Activated gamma-delta T cell (primary cell): Measurements from ENCODE around the gene POLRMT.
A peak's percentile ranks its signal among the peaks of the same experiment; 100 is the strongest.
"Not testable (repeated sequence)": the region's sequence is repeated elsewhere in the genome, so short reads cannot be mapped to it uniquely, and the experiment has no call there.

Experiments
- DNase-seq: peaks from one replicate; lab custom pipeline; 2025; lab: John Stamatoyannopoulos, UW
- total RNA-seq, 2 donors: gene quantifications; one replicate each; lab custom pipeline; 2026; lab: John Stamatoyannopoulos, UW

POLRMT gene
- 87.3 to 99.6 reads per million in 2 donors for total RNA-seq

GRCh38 chr19:633068-633785 is at the start of gene POLRMT:
Gene POLRMT (minus strand): TSS chr19:633537. CDS start chr19:633512, 25 bp downstream.
- DNase-seq = peak; percentile 91

GRCh38 chr19:682678-683320 is 49.5 kb upstream of the POLRMT start:
- no peak for DNase-seq

GRCh38 chr19:681029-682019 is 48.0 kb upstream of the POLRMT start:
- DNase-seq = peak; percentile 69

GRCh38 chr19:680287-681028 is 47.1 kb upstream of the POLRMT start:
- DNase-seq = peak; percentile 100

GRCh38 chr19:679418-680286 is 46.3 kb upstream of the POLRMT start:
- DNase-seq = no peak

- no peak for DNase-seq
Observed at GRCh38 chr19:678791-679388, 45.6 kb upstream of the POLRMT start.

GRCh38 chr19:677601-678436 is 44.5 kb upstream of the POLRMT start:
- DNase-seq = no peak

GRCh38 chr19:677201-677600 is 43.9 kb upstream of the POLRMT start:
- no peak for DNase-seq

- DNase-seq = no peak
Observed at GRCh38 chr19:676339-677105, 43.2 kb upstream of the POLRMT start, which contains the start of gene FSTL3. Gene FSTL3 (plus strand): TSS chr19:676392. CDS start chr19:676424, 32 bp downstream.

GRCh38 chr19:676007-676338 is 42.6 kb upstream of the POLRMT start:
- no peak for DNase-seq

GRCh38 chr19:674282-675151 is 41.2 kb upstream of the POLRMT start:
- no peak for DNase-seq

GRCh38 chr19:670609-671075 is 37.3 kb upstream of the POLRMT start:
- no peak for DNase-seq

GRCh38 chr19:668675-669434 is 35.5 kb upstream of the POLRMT start:
- not testable (repeated sequence) for DNase-seq

GRCh38 chr19:666985-667573 is 33.7 kb upstream of the POLRMT start:
- DNase-seq = not testable (repeated sequence)

- peak; percentile 42 for DNase-seq
Observed at GRCh38 chr19:664913-665443, 31.6 kb upstream of the POLRMT start.

- DNase-seq = no peak
Observed at GRCh38 chr19:663682-664117, 30.4 kb upstream of the POLRMT start.
